Adrenal gland (tissue), 12 donors: Measurements from ENCODE around the gene CORO2B. TPM values are rescaled to one million over a fixed set of nuclear protein-coding genes. Genes with fewer than 3 reads are reported as not detected.
"Not testable (repeated sequence)": the region's sequence is repeated elsewhere in the genome, so short reads cannot be mapped to it uniquely, and the experiment has no call there.

Experiments
- DNase-seq, 7 donors: peaks; one replicate each; pipeline ENCODE4 v3.0.0-alpha.2; 2019 to 2020
- H3K27ac ChIP-seq, 5 donors: fragments of 200-600 bp; sonication (generic) in 4 of 5; 1 replicate in 3 of 5; 2 replicates in 2 of 5; pipeline versions ENCODE4 v1.5.1 to v1.8.0; 2016 to 2020; ENCODE audit warnings: mild to moderate bottlenecking in 1 of 5
- H3K27me3 ChIP-seq: fragments of 200-600 bp; 2 replicates; pipeline ENCODE4 v1.8.0; 2021
- H3K36me3 ChIP-seq, 2 donors: fragments of 200-600 bp; replicated peaks in 1 of 2; 1 replicate in 1 of 2; 2 replicates in 1 of 2; pipeline versions ENCODE4 v1.5.1 to v1.8.0; 2018 to 2022
- H3K4me1 ChIP-seq, 2 donors: fragments of 200-600 bp; replicated peaks in 1 of 2; 1 replicate in 1 of 2; 2 replicates in 1 of 2; pipeline versions ENCODE4 v1.5.1 to v1.8.0; 2018 to 2021
- H3K4me3 ChIP-seq, 4 donors: fragments of 200-600 bp; sonication (generic) in 3 of 4; one replicate each; pipeline ENCODE4 v1.5.1; 2016 to 2018
- H3K9me3 ChIP-seq, 3 donors: fragments of 200-600 bp; sonication (generic) in 1 of 3; replicated peaks in 1 of 3; 1 replicate in 2 of 3; 2 replicates in 1 of 3; pipeline versions ENCODE4 v1.5.1 to v1.8.0; 2016 to 2021
- POLR2A ChIP-seq, 2 donors: fragments of 450-650 bp; IDR thresholded peaks; one replicate each; pipeline ENCODE4 v1.6.1; 2017; ENCODE audit warnings: antibody characterized with exemption in 2 of 2, mild to moderate bottlenecking in 2 of 2, moderate library complexity in 1 of 2
- WGBS, 4 donors: extraction: QIAGEN DNeasy Blood & Tissue Kit in 2 of 4; methylation state at CpG; one replicate each; pipeline versions ENCODE4 v1.1.5 to v1.1.7; 2013 to 2017; 5-methylcytosine and 5-hydroxymethylcytosine counted together
- intact Hi-C, 2 donors: fragments of 100-400 bp; cut with DNase I; formaldehyde crosslinking; loops; one replicate each; pipeline versions ENCODE4 v1.14.1 to v1.15.0; 2022 to 2023
- polyA plus RNA-seq, 3 donors: library from polyadenylated mRNA; stranded (reverse); fragments of 200-250 nt in 2 of 3; fragments of 350-450 nt in 1 of 3; fragmentation: Illumina TruSeq in 1 of 3; extraction: RNeasy Lipid Tissue Mini Kit (QIAGEN cat#74804) in 1 of 3; gene quantifications; one replicate each; pipeline ENCODE4 v1.2.3, GENCODE V29; 2013 to 2014
- total RNA-seq, 9 donors: library from RNA; depleted of rRNA in 4 of 9; stranded (reverse); fragments of >200 nt in 4 of 9; fragments of 120-200 nt in 1 of 9; fragmentation: NEBNext Ultra II Directional in 1 of 9; extraction: Animal tissue kit (Norgen Biotek cat#: 25700) in 1 of 9; gene quantifications; one replicate each; pipeline versions ENCODE4 v1.1.0 to v1.2.4, GENCODE V29; 2013 to 2023
- TF ChIP-seq, protein P1 (sequence below), 6 experiments: fragments of 450-650 bp in 4 of 6; fragments of 200-600 bp in 2 of 6; sonication (generic) in 1 of 6; IDR thresholded peaks; 1 replicate in 5 of 6; 2 replicates in 1 of 6; pipeline versions ENCODE4 v1.5.1 to v1.8.0; 2016 to 2021; ENCODE audit warnings: antibody characterized with exemption in 6 of 6, mild to moderate bottlenecking in 2 of 6, moderate library complexity in 1 of 6
- donor health status: healthy with polysubstance abuse.
- donor health status: Bipolar disorder and iron deficiency.
- donor health status: DM: yes; HTN: yes; CAD: no.
- donor health status: DM: no; HTN: no; CAD: no.
- donor health status: DM: no; HTN: no; CAD: no.
- donor health status: DM: yes; HTN: yes; CAD: no.

The CORO2B gene
- total and polyA plus RNA-seq, 12 donors: 2.8 to 8.4 (median 4.3) TPM

- Histone ChIP-seq H3K36me3 (no peaks in the 10 kb centered on the region), H3K4me3 (no peak overlapping the region), H3K9me3 (no peaks in the 10 kb centered on the region), H3K27me3 (no peaks in the 10 kb centered on the region), H3K27ac (no peak overlapping the region), H3K4me1 (peaks cover 0 to 19% of the 10 kb centered on the region in 2 donors)
- intact Hi-C loops: no loop called here
- WGBS, 4 donors: 89 to 94% (median 90%) methylated on average over 9 of the region's 9 CpGs
- no peak for DNase-seq
- TF ChIP-seq, protein P1, sequence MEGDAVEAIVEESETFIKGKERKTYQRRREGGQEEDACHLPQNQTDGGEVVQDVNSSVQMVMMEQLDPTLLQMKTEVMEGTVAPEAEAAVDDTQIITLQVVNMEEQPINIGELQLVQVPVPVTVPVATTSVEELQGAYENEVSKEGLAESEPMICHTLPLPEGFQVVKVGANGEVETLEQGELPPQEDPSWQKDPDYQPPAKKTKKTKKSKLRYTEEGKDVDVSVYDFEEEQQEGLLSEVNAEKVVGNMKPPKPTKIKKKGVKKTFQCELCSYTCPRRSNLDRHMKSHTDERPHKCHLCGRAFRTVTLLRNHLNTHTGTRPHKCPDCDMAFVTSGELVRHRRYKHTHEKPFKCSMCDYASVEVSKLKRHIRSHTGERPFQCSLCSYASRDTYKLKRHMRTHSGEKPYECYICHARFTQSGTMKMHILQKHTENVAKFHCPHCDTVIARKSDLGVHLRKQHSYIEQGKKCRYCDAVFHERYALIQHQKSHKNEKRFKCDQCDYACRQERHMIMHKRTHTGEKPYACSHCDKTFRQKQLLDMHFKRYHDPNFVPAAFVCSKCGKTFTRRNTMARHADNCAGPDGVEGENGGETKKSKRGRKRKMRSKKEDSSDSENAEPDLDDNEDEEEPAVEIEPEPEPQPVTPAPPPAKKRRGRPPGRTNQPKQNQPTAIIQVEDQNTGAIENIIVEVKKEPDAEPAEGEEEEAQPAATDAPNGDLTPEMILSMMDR (IDR thresholded peaks at IDR 0.05): no peak
- TF ChIP-seq POLR2A (IDR thresholded peaks at IDR 0.05): no peak
These were observed 25.2 kb downstream of the CORO2B start for GRCh38 chr15:68603951-68604350.

DNA sequence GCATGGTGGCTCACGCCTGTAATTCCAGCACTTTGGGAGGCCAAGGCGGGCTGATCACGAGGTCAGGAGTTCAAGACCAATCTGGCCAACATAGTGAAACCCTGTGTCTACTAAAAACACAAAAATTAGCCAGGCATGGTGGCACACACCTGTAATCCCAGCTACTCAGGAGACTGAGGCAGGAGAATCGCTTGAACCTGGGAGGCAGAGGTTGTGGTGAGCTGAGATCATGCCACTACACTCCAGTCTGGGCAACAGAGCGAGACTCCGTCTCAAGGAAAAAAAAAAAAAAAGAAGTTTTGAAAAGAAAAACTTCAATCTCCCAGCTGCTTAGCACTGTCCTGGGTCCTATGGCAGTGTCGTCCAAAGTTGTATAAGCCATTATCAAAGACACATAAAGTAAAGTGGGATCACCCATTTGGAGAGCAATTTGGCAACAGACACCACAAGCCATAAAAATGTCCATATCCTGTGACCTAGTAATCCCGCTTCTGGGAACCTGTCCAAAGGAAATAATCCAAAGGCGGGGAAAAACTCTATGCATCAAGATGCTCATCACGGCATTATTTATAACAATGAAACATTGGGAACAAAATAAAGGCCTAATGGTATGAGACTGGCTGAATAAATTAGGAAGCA lies 26.2 kb downstream of the CORO2B start:
- H3K4me3 ChIP-seq: not testable (repeated sequence)

GRCh38 chr15:68606375-68606774 lies 27.6 kb downstream of the CORO2B start:
- H3K4me1 ChIP-seq: no peaks in the 10 kb centered on the region
- no peaks in the 10 kb centered on the region for H3K36me3 ChIP-seq
- no peak for DNase-seq
- peak overlapping the region in 1 of 5 donors; percentile 90 for H3K27ac ChIP-seq
- H3K27me3 ChIP-seq: no peaks in the 10 kb centered on the region
- H3K9me3 ChIP-seq: no peaks in the 10 kb centered on the region
- intact Hi-C loops: no loop called here
- TF ChIP-seq, protein P1 (IDR thresholded peaks at IDR 0.05): no peak
- TF ChIP-seq POLR2A (IDR thresholded peaks at IDR 0.05): no peak
- 77 to 90% (median 86%) methylated on average over 3 of the region's 3 CpGs for WGBS, 4 donors
- H3K4me3 ChIP-seq: no peak overlapping the region

More for the DNA sequence above, 26.2 kb downstream of the CORO2B start:
- H3K27ac ChIP-seq, H3K27me3 ChIP-seq, H3K4me1 ChIP-seq, H3K36me3 ChIP-seq, H3K9me3 ChIP-seq, intact Hi-C loops: not testable (repeated sequence)
- DNase-seq: peak in 1 of 7 donors; percentile 22
- 66 to 79% (median 72%) methylated on average over 10 of the region's 10 CpGs for WGBS, 4 donors

GRCh38 chr15:68608206-68608843 lies 29.5 kb downstream of the CORO2B start:
- DNase-seq: peak; percentile 28 to 84 (median 60)
- Histone ChIP-seq H3K4me3 (no peak overlapping the region), H3K4me1 (no peaks in the 10 kb centered on the region), H3K27me3 (no peaks in the 10 kb centered on the region), H3K36me3 (no peaks in the 10 kb centered on the region), H3K27ac (peak overlapping the region in 3 of 5 donors; percentile 15 to 90 (median 42)), H3K9me3 (no peaks in the 10 kb centered on the region)
- intact Hi-C loops: no loop called here
- TF ChIP-seq, protein P1 (IDR thresholded peaks at IDR 0.05): no peak
- no peak for TF ChIP-seq POLR2A (IDR thresholded peaks at IDR 0.05)
- WGBS, 4 donors: 50 to 62% (median 61%) methylated on average over 4 to 8 of the region's 8 CpGs
